H9 (cell line): ENCODE measurements around the gene TBC1D25. TPM values are rescaled to one million over a fixed set of nuclear protein-coding genes. Genes with fewer than 3 reads are reported as not detected.

Experiments
- DNase-seq: peaks from one replicate; pipeline ENCODE4 v3.0.0-alpha.2; 2017
- H2AFZ ChIP-seq: one replicate; pipeline ENCODE4 v1.6.1; 2013; ENCODE audit warnings: mild to moderate bottlenecking, low read length, control low read depth, moderate library complexity
- H2AK5ac ChIP-seq: 2 replicates; pipeline ENCODE4 v1.6.1; 2013; ENCODE audit warnings: low read length, control low read depth, mixed read lengths; ENCODE audit not compliant: insufficient read length
- H2BK120ac ChIP-seq: one replicate; pipeline ENCODE4 v1.6.1; 2013; ENCODE audit warnings: low read depth, mild to moderate bottlenecking, low read length, control low read depth, inconsistent platforms; ENCODE audit not compliant: poor library complexity, severe bottlenecking
- H2BK12ac ChIP-seq: 2 replicates; pipeline ENCODE4 v1.6.1; 2013; ENCODE audit warnings: low read length, control low read depth, mixed read lengths, low read depth; ENCODE audit not compliant: insufficient read length
- H2BK15ac ChIP-seq: 2 replicates; pipeline ENCODE4 v1.6.1; 2013; ENCODE audit warnings: low read depth, low read length, control low read depth
- H2BK20ac ChIP-seq: one replicate; pipeline ENCODE4 v1.6.1; 2013; ENCODE audit warnings: low read depth, mild to moderate bottlenecking, low read length, control low read depth, inconsistent platforms; ENCODE audit not compliant: poor library complexity, severe bottlenecking
- H2BK5ac ChIP-seq: 2 replicates; pipeline ENCODE4 v1.6.1; 2013; ENCODE audit warnings: low read length, control low read depth, mixed read lengths; ENCODE audit not compliant: insufficient read length
- H3K14ac ChIP-seq: 2 replicates; pipeline ENCODE4 v1.6.1; 2013; ENCODE audit warnings: low read length, control low read depth; ENCODE audit not compliant: insufficient read depth
- H3K18ac ChIP-seq: 2 replicates; pipeline ENCODE4 v1.6.1; 2013; ENCODE audit warnings: low read depth, mild to moderate bottlenecking, mixed read lengths, low read length, control low read depth; ENCODE audit not compliant: insufficient read length
- H3K23ac ChIP-seq: 2 replicates; pipeline ENCODE4 v1.6.1; 2013; ENCODE audit warnings: low read length, control low read depth, mixed read lengths, low read depth; ENCODE audit not compliant: insufficient read length
- H3K23me2 ChIP-seq: 2 replicates; pipeline ENCODE4 v1.6.1; 2013; ENCODE audit warnings: low read depth, mild to moderate bottlenecking, mixed read lengths, low read length, control low read depth; ENCODE audit not compliant: insufficient read length, poor library complexity, severe bottlenecking
- H3K27ac ChIP-seq: 2 replicates; pipeline ENCODE4 v1.5.1; 2013; ENCODE audit warnings: low read length, control low read depth, mixed read lengths, low read depth; ENCODE audit not compliant: insufficient read length
- H3K27me3 ChIP-seq: 2 replicates; pipeline ENCODE4 v1.6.1; 2013; ENCODE audit warnings: low read length, control low read depth, inconsistent platforms; ENCODE audit not compliant: insufficient read depth
- H3K4ac ChIP-seq: 2 replicates; pipeline ENCODE4 v1.6.1; 2013; ENCODE audit warnings: low read depth, mild to moderate bottlenecking, control low read depth, inconsistent platforms, low read length, moderate library complexity
- H3K4me1 ChIP-seq: 2 replicates; pipeline ENCODE4 v1.6.1; 2013; ENCODE audit warnings: low read length, control low read depth, inconsistent platforms; ENCODE audit not compliant: insufficient read depth
- H3K4me2 ChIP-seq: 2 replicates; pipeline ENCODE4 v1.6.1; 2013; ENCODE audit warnings: low read length, control low read depth, mixed read lengths; ENCODE audit not compliant: insufficient read length, insufficient read depth
- H3K56ac ChIP-seq: 2 replicates; pipeline ENCODE4 v1.6.1; 2013; ENCODE audit warnings: low read depth, mild to moderate bottlenecking, mixed read lengths, low read length, control low read depth; ENCODE audit not compliant: insufficient read length
- H3K79me1 ChIP-seq: 2 replicates; pipeline ENCODE4 v1.6.1; 2013; ENCODE audit warnings: low read depth, mild to moderate bottlenecking, moderate library complexity, low read length, control low read depth, inconsistent platforms; ENCODE audit not compliant: insufficient read depth, poor library complexity, severe bottlenecking
- H3K79me2 ChIP-seq: 2 replicates; pipeline ENCODE4 v1.6.1; 2013; ENCODE audit warnings: low read length, control low read depth, inconsistent platforms; ENCODE audit not compliant: insufficient read depth
- H3K9ac ChIP-seq: 2 replicates; pipeline ENCODE4 v1.6.1; 2013; ENCODE audit warnings: low read length, control low read depth, mixed read lengths; ENCODE audit not compliant: insufficient read length; ENCODE audit errors: extremely low read depth
- H3K9me3 ChIP-seq: one replicate; pipeline ENCODE4 v1.6.1; 2013; ENCODE audit warnings: low read depth, low read length, inconsistent platforms; ENCODE audit not compliant: control insufficient read depth
- H3T11ph ChIP-seq: one replicate; pipeline ENCODE4 v1.6.1; 2013; ENCODE audit warnings: mild to moderate bottlenecking, low read length, control low read depth, inconsistent platforms
- H4K20me1 ChIP-seq: one replicate; pipeline ENCODE4 v1.6.1; 2013; ENCODE audit not compliant: control insufficient read depth, insufficient read length, insufficient read depth
- H4K5ac ChIP-seq: 2 replicates; pipeline ENCODE4 v1.6.1; 2013; ENCODE audit warnings: low read depth, mild to moderate bottlenecking, mixed read lengths, low read length, control low read depth; ENCODE audit not compliant: insufficient read length
- H4K8ac ChIP-seq: replicated peaks from 2 replicates; pipeline ENCODE4 v1.6.1; 2013; ENCODE audit warnings: low read length, control low read depth, mixed read lengths, low read depth; ENCODE audit not compliant: insufficient read length
- H4K91ac ChIP-seq: 2 replicates; pipeline ENCODE4 v1.6.1; 2013; ENCODE audit warnings: low read depth, mild to moderate bottlenecking, moderate library complexity, mixed read lengths, low read length, control low read depth; ENCODE audit not compliant: insufficient read length
- H3K27ac Mint-ChIP-seq, 3 experiments: 2 replicates in 2 of 3; 3 replicates in 1 of 3; pipeline ENCODE4 v1.8.0; 2020 to 2021; ENCODE audit warnings: mixed read lengths in 3 of 3, mild to moderate bottlenecking in 1 of 3, moderate library complexity in 1 of 3
- H3K27me3 Mint-ChIP-seq: 2 replicates; pipeline ENCODE4 v1.8.0; 2021; ENCODE audit warnings: low read depth, mild to moderate bottlenecking, moderate library complexity, mixed read lengths
- H3K36me3 Mint-ChIP-seq, 3 experiments: 2 replicates in 2 of 3; 3 replicates in 1 of 3; pipeline ENCODE4 v1.8.0; 2020 to 2021; ENCODE audit warnings: low read depth in 3 of 3, mixed read lengths in 3 of 3; ENCODE audit not compliant: insufficient read depth in 1 of 3
- H3K4me1 Mint-ChIP-seq, 2 experiments: 2 replicates each; pipeline ENCODE4 v1.8.0; 2020; ENCODE audit warnings: mixed read lengths in 2 of 2
- H3K4me3 Mint-ChIP-seq, 2 experiments: 2 replicates in 1 of 2; 3 replicates in 1 of 2; pipeline ENCODE4 v1.8.0; 2020 to 2021; ENCODE audit warnings: mild to moderate bottlenecking in 2 of 2, mixed read lengths in 2 of 2, moderate library complexity in 1 of 2
- H3K9me3 Mint-ChIP-seq, 2 experiments: 2 replicates in 1 of 2; 3 replicates in 1 of 2; pipeline ENCODE4 v1.8.0; 2020; ENCODE audit warnings: mild to moderate bottlenecking in 2 of 2, mixed read lengths in 2 of 2, moderate library complexity in 1 of 2
- CTCF ChIP-seq: fragments of 200-600 bp; sonication (generic); conservative IDR thresholded peaks from 3 replicates; pipeline ENCODE4 v1.8.0; 2021; ENCODE audit warnings: antibody characterized with exemption, mild to moderate bottlenecking
- WGBS: extraction: QIAGEN DNeasy Blood & Tissue Kit; methylation state at CpG from one replicate; pipeline ENCODE4 v1.1.7; 2013; ENCODE audit warnings: missing lambda C conversion rate, low lambda C conversion rate, mixed read lengths; ENCODE audit not compliant: insufficient read length; ENCODE audit errors: extremely low coverage; 5-methylcytosine and 5-hydroxymethylcytosine counted together
- total RNA-seq: library from RNA; stranded (reverse); gene quantifications from 2 replicates; pipeline ENCODE4 v1.2.1, GENCODE V29; 2021

TBC1D25 gene
- total RNA-seq, 1 experiment from 2014 or later = 10.2 TPM

- Histone ChIP-seq H3T11ph (no peak overlapping the region), H2BK120ac (no peak overlapping the region), H3K23me2 (no peaks in the 10 kb centered on the region), H4K5ac (no peak overlapping the region), H4K91ac (no peak overlapping the region), H2AK5ac (no peak overlapping the region), H2BK20ac (no peak overlapping the region), H3K23ac (no peak overlapping the region), H2AFZ (no peak overlapping the region), H3K27ac (no peak overlapping the region), H2BK5ac (no peak overlapping the region), H3K79me1 (no peaks in the 10 kb centered on the region), H3K18ac (no peak overlapping the region), H3K4me1 (no peaks in the 10 kb centered on the region), H3K56ac (no peak overlapping the region), H2BK15ac (no peak overlapping the region), H4K20me1 (no peaks in the 10 kb centered on the region), H3K14ac (no peak overlapping the region), H4K8ac (no peak overlapping the region), H3K79me2 (no peaks in the 10 kb centered on the region), H2BK12ac (no peak overlapping the region), H3K27me3 (no peaks in the 10 kb centered on the region), H3K4me2 (no peak overlapping the region), H3K9me3 (peaks cover 9% of the 10 kb centered on the region), H3K9ac (no peak overlapping the region), H3K4ac (no peak overlapping the region)
- TF ChIP-seq CTCF = no peak
- H3K27me3 Mint-ChIP-seq = no peaks in the 10 kb centered on the region; the same call in none of the 2 replicates
- DNase-seq = no peak
- no peak overlapping the region for H3K27ac Mint-ChIP-seq
- no peak overlapping the region for H3K4me3 Mint-ChIP-seq
- H3K36me3 Mint-ChIP-seq = no peaks in the 10 kb centered on the region; a peak in 2 of 7 replicates
- 0 out of 4 replicates have a peak, but pooled peaks cover 0 to 2% of the 10 kb centered on the region in 2 experiments for H3K4me1 Mint-ChIP-seq
- H3K9me3 Mint-ChIP-seq = peaks cover 69 to 78% of the 10 kb centered on the region in 2 experiments
- WGBS = no CpG with 5 or more reads among the region's 5 CpGs
Measured at GRCh38 chrX:48497871-48498270, 41.6 kb upstream of the TBC1D25 start.
